ENCODE measurements around the gene CYTH2.

- TF ChIP-seq TCF7L2 (IDR thresholded peaks at IDR 0.05; ENCODE audit: low read depth, low read length) = 0 out of 2 replicates have a peak, but pooled peaks have one; percentile 51
- TF ChIP-seq RBBP5 (IDR thresholded peaks at IDR 0.05; ENCODE audit: borderline replicate concordance, insufficient read depth, low read length, poor library complexity, severe bottlenecking) = peak; percentile 78
- TF ChIP-seq, protein P1, sequence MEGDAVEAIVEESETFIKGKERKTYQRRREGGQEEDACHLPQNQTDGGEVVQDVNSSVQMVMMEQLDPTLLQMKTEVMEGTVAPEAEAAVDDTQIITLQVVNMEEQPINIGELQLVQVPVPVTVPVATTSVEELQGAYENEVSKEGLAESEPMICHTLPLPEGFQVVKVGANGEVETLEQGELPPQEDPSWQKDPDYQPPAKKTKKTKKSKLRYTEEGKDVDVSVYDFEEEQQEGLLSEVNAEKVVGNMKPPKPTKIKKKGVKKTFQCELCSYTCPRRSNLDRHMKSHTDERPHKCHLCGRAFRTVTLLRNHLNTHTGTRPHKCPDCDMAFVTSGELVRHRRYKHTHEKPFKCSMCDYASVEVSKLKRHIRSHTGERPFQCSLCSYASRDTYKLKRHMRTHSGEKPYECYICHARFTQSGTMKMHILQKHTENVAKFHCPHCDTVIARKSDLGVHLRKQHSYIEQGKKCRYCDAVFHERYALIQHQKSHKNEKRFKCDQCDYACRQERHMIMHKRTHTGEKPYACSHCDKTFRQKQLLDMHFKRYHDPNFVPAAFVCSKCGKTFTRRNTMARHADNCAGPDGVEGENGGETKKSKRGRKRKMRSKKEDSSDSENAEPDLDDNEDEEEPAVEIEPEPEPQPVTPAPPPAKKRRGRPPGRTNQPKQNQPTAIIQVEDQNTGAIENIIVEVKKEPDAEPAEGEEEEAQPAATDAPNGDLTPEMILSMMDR (IDR thresholded peaks at IDR 0.05 in 2 of 3, conservative IDR thresholded peaks at IDR 0.05 in 1 of 3; ENCODE audit: insufficient read depth in 2 of 3, low read depth in 1 of 3, low read length in 3 of 3) = no peak
- peak; percentile 95 for TF ChIP-seq POLR2H (tag; IDR thresholded peaks at IDR 0.05; ENCODE audit: low read depth)
- no peak for TF ChIP-seq CTCFL (IDR thresholded peaks at IDR 0.05; ENCODE audit: borderline replicate concordance, insufficient read depth, low read depth, low read length, poor library complexity, severe bottlenecking)
- peak; percentile 86 for TF ChIP-seq POLR2AphosphoS5 (IDR thresholded peaks at IDR 0.05; ENCODE audit: control insufficient read depth, insufficient read depth, low read depth, low read length)
- no peak for TF ChIP-seq BACH1 (tag; IDR thresholded peaks at IDR 0.05)
- no peak for TF ChIP-seq ZNF121 (CRISPR knock-in tag; conservative IDR thresholded peaks at IDR 0.05)
- TF ChIP-seq E2F8 (IDR thresholded peaks at IDR 0.05; ENCODE audit: low read depth, partially characterized antibody) = no peak
- TF ChIP-seq POLR2A (conservative IDR thresholded peaks at IDR 0.05) = peak; percentile 97
- TF ChIP-seq PCBP1 (IDR thresholded peaks at IDR 0.05; ENCODE audit: low read depth, low read length, poor library complexity, severe bottlenecking) = peak; percentile 74
- TF ChIP-seq EZH2 (IDR thresholded peaks at IDR 0.05; ENCODE audit: borderline replicate concordance, low read depth, low read length) = no peak
These were observed at the start of gene CYTH2 for GRCh38 chr19:48469289-48469881.

Data from K562 (cell line).